ENCODE data around the gene C14orf119.
A peak's percentile ranks its signal among the peaks of the same experiment; 100 is the strongest.

Gene C14orf119

DNA sequence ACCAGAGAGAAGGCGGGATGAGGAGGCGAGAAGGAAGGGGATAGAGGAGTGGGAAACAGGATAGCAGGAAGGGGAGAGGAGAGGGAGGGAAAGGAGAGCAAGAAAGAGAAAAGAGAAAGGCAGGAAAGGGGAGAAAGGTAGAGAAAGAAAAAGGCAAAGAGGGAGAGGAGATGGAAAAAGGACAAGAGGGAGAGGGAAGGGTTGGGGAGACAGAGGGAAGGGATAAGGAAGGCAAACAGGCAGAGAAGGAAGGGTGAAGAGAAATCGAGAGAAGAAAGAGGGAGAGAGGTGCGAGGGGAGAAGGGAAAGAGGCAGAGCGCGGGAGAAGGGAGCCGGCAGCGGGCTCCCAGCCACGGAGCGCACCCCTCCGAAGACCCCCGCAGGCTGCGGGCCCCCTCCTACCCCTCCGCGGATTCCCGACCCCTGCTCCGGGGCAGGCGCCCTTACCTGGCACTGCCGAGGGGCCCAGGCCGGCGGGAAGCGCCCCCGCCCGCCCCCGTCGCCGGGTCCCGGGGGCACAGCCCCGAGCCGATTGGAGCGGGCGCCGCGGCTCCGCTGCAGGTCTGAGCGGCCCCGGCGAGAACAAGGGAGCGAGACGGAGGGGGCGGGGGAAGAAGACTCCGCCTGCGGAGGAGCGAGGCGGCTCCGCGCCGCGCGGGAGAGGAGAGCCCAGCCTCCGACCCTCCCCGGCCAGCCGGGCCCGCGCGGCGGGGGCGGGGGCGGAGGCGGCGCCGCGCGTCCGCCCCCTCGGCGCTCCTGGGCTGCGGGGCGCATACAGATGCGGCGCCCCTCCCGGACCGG is 38.1 kb upstream of the C14orf119 start, which contains the start of gene CDH24:
TSS of gene CDH24 (minus strand) at position 565 of the 801 bp plus-strand sequence. CDS start 1,787 bp downstream, outside the sequence.
- H3K27ac Mint-ChIP-seq: peak within 1 kb of the TSS; percentile 53
- H3K4me1 Mint-ChIP-seq: peaks cover 25% of the 10 kb centered on the region
- peak; percentile 79 for ATAC-seq

DNA sequence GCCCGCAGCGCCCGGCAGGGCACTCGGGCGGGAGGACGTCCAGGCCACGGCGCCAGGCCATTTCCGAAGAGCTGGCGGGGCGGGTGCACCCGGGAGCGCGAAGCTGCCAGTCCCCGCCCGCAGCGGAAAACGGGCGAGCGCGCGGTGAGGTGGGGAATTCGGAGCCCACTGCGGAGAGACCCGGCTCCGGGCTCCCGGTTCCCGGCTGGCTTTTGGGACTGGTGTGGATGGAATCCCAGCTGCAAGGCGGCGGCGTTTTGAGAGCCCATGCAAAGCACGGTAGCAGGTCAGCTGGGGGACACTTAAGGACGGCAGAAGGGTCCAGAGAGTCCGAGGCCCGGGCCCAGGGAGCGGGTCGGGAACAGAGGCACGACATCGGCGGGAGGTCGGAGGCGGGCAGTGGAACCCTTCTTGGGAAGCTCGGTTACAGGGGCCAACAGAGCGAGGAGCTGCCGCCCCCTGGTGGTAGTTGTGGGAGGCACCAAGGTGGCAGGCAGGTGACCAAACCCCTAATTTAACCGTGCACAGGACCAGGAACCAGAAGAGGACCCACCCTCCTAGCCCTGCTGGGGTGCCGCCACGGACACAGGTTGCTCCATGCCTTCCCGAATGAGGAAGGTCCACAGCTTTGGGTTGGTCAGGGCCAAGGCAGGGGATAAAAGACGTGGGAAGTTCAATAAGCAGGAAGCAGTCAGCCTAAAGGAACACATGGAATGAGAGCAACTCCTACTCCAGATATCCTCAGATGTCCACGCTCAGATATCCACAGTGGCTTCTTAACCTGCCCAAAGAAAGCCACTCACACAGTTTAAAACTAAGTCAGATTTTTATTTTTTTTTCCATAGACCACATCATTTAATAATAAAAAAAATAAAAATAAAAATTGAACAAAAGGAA is 37.3 kb upstream of the C14orf119 start:
- Mint-ChIP-seq H3K27ac (no peak overlapping the region), H3K9me3 (no peaks in the 10 kb centered on the region), H3K4me3 (peak overlapping the region; percentile 77), H3K36me3 (peaks cover 34% of the 10 kb centered on the region), H3K4me1 (peaks cover 25% of the 10 kb centered on the region), H3K27me3 (peaks cover 12% of the 10 kb centered on the region)
- ATAC-seq: peak; percentile 83

More for the DNA sequence above, 38.1 kb upstream of the C14orf119 start, which contains the start of gene CDH24:
- Mint-ChIP-seq H3K27me3 (peaks cover 12% of the 10 kb centered on the region), H3K9me3 (no peaks in the 10 kb centered on the region), H3K36me3 (peaks cover 27% of the 10 kb centered on the region), H3K4me3 (peak within 1 kb of the TSS; percentile 77)

- Mint-ChIP-seq H3K27ac (no peak overlapping the region), H3K4me1 (peaks cover 25% of the 10 kb centered on the region), H3K36me3 (peaks cover 42% of the 10 kb centered on the region), H3K9me3 (no peaks in the 10 kb centered on the region), H3K27me3 (peaks cover 12% of the 10 kb centered on the region), H3K4me3 (peak overlapping the region; percentile 0)
- ATAC-seq: no peak
Measured at GRCh38 chr14:23058654-23059504, 36.4 kb upstream of the C14orf119 start.

GRCh38 chr14:23060536-23061260 is 34.6 kb upstream of the C14orf119 start:
- H3K27ac Mint-ChIP-seq: no peak overlapping the region
- no peaks in the 10 kb centered on the region for H3K9me3 Mint-ChIP-seq
- peaks cover 60% of the 10 kb centered on the region for H3K36me3 Mint-ChIP-seq
- no peak for ATAC-seq
- peaks cover 12% of the 10 kb centered on the region for H3K27me3 Mint-ChIP-seq
- peaks cover 23% of the 10 kb centered on the region for H3K4me1 Mint-ChIP-seq
- H3K4me3 Mint-ChIP-seq: no peak overlapping the region

GRCh38 chr14:23062002-23062401 is 33.3 kb upstream of the C14orf119 start:
- H3K27me3 Mint-ChIP-seq: peaks cover 3% of the 10 kb centered on the region
- no peaks in the 10 kb centered on the region for H3K9me3 Mint-ChIP-seq
- H3K27ac Mint-ChIP-seq: no peak overlapping the region
- no peak overlapping the region for H3K4me3 Mint-ChIP-seq
- ATAC-seq: no peak
- peaks cover 10% of the 10 kb centered on the region for H3K4me1 Mint-ChIP-seq
- peaks cover 71% of the 10 kb centered on the region for H3K36me3 Mint-ChIP-seq

- Mint-ChIP-seq H3K36me3 (peaks cover 69% of the 10 kb centered on the region), H3K4me1 (peaks cover 6% of the 10 kb centered on the region), H3K27ac (no peak overlapping the region), H3K27me3 (no peaks in the 10 kb centered on the region), H3K9me3 (no peaks in the 10 kb centered on the region), H3K4me3 (no peak overlapping the region)
- no peak for ATAC-seq
Measured at GRCh38 chr14:23063601-23064000, 31.7 kb upstream of the C14orf119 start.

- peaks cover 58% of the 10 kb centered on the region for H3K36me3 Mint-ChIP-seq
- ATAC-seq: no peak
- H3K4me3 Mint-ChIP-seq: no peak overlapping the region
- H3K9me3 Mint-ChIP-seq: no peaks in the 10 kb centered on the region
- H3K27ac Mint-ChIP-seq: no peak overlapping the region
- no peaks in the 10 kb centered on the region for H3K27me3 Mint-ChIP-seq
- peaks cover 29% of the 10 kb centered on the region for H3K4me1 Mint-ChIP-seq
Measured at GRCh38 chr14:23066368-23066767, 28.9 kb upstream of the C14orf119 start.

DNA sequence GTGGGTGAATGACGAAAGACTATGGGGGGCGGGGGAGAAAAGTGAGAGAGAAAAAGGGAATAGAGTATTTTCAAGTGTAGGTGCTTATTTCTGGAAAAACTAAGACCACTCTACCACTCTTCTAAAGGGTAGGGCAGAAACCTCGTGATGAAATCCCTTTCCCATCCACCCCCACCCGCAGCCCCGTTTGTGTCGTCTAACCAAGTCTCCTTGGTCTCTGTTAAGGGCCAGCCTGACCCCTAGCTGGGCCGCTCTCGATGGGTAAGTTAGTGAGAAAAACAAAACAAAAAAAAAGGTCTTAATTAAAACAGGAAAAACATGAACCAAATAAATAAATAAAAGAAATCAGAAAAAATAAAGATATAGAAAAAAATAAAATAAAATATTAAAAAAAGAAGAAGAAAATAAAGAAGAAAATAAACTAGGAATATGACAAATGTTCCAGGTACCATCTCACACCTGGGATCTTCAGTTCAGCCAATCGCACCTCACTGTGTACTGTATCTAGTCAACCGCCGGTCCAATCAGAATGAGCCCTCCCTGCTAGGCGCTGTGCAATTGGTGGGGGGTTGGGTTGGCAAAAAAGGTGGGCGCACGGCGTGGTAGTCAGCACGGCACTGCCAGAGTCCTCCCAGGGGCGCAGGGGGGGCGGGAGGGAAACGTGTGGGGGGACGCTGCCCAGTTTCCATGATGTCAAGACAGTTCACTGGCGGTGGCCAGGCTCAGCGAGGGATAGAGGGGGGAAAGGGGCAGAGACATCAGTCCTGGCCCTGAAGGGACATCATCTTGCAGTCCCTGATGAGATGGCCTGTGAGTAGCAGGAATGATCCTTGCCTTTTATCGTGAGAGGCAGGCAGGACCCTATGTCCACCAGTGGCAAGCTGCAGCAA is 28.2 kb upstream of the C14orf119 start:
- Mint-ChIP-seq H3K9me3 (no peaks in the 10 kb centered on the region), H3K36me3 (peaks cover 62% of the 10 kb centered on the region), H3K4me3 (no peak overlapping the region), H3K4me1 (peaks cover 36% of the 10 kb centered on the region), H3K27me3 (no peaks in the 10 kb centered on the region), H3K27ac (no peak overlapping the region)
- no peak for ATAC-seq

- peak overlapping the region; percentile 50 for H3K27ac Mint-ChIP-seq
- no peaks in the 10 kb centered on the region for H3K9me3 Mint-ChIP-seq
- no peaks in the 10 kb centered on the region for H3K27me3 Mint-ChIP-seq
- no peak for ATAC-seq
- peaks cover 40% of the 10 kb centered on the region for H3K4me1 Mint-ChIP-seq
- no peak overlapping the region for H3K4me3 Mint-ChIP-seq
- H3K36me3 Mint-ChIP-seq: peaks cover 58% of the 10 kb centered on the region
Measured at GRCh38 chr14:23067847-23068788, 27.2 kb upstream of the C14orf119 start.

- H3K27me3 Mint-ChIP-seq: no peaks in the 10 kb centered on the region
- H3K4me1 Mint-ChIP-seq: peaks cover 40% of the 10 kb centered on the region
- peak; percentile 91 for ATAC-seq
- peak overlapping the region; percentile 22 for H3K4me3 Mint-ChIP-seq
- H3K9me3 Mint-ChIP-seq: no peaks in the 10 kb centered on the region
- H3K36me3 Mint-ChIP-seq: peaks cover 50% of the 10 kb centered on the region
- peak overlapping the region; percentile 50 for H3K27ac Mint-ChIP-seq
Measured at GRCh38 chr14:23068789-23069412, 26.4 kb upstream of the C14orf119 start.

GRCh38 chr14:23069413-23069806 is 25.9 kb upstream of the C14orf119 start:
- no peak overlapping the region for H3K4me3 Mint-ChIP-seq
- no peaks in the 10 kb centered on the region for H3K27me3 Mint-ChIP-seq
- no peaks in the 10 kb centered on the region for H3K9me3 Mint-ChIP-seq
- ATAC-seq: no peak
- peaks cover 45% of the 10 kb centered on the region for H3K36me3 Mint-ChIP-seq
- H3K4me1 Mint-ChIP-seq: peaks cover 40% of the 10 kb centered on the region
- peak overlapping the region; percentile 50 for H3K27ac Mint-ChIP-seq
